HG02798 (cell line): Measurements from ENCODE around the gene RAI14.

Experiments
- ATAC-seq: cut with Tn5 transposase; IDR thresholded peaks from one replicate; pipeline ENCODE4 v1.9.1; 2021; ENCODE audit warnings: mild to moderate bottlenecking; ENCODE audit not compliant: unreplicated experiment, poor library complexity

Gene RAI14

DNA sequence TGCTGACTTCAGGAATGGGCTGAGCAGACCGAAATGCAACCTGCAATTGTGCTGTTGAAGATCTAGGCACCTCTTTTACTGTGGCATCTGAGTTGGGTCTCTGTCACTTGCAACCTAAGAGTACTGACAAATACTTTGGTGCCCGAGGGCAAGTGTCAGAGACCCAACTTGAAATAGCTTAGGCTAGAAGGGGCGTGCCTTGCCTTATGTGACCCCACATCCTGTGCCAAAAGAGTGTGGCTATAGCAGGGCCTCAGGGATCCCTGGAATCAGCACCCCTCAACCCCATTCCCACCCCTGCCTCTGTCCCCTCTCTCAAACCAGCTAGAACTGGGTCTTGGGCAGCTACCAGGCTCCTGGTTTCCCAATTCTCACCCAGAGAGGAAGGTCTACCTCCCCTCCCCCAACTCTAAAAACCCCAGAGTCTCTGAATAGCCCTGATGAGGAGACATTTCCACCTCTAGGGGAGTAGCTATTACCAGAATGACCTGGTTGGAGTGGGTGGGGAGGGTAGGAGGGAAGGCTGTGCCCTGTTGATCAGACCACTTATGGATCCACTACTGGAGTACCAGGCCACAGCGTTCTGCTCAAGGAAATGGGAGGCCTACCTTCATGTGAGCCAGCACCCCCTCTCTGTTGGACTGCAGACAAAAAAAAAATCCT, 17.5 kb downstream of the RAI14 start:
- ATAC-seq, result no peak

- ATAC-seq, result no peak
Measured at GRCh38 chr5:34674187-34674586, 18.1 kb downstream of the RAI14 start.

DNA sequence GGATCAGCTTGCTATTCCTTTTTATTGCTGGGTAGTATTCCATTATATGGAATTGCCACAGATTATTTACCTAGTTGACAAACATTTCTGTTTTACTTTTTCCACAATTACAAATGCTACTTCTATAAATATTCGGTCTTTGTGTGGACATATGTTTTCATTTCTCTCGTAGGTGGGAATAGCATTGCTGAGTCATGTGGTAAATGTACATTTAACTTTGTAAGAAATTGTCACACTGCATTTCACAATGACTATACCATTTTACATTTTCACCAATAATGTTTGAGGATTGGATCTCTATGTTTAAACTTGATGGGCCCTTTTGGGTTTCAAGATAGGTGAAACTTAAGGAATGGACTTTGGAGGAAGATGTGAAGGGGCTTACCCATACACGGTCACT, 19.7 kb downstream of the RAI14 start:
- ATAC-seq, result no peak

GRCh38 chr5:34676416-34676815, 20.3 kb downstream of the RAI14 start:
- no peak for ATAC-seq

GRCh38 chr5:34677428-34677827, 21.3 kb downstream of the RAI14 start:
- no peak for ATAC-seq

- no peak for ATAC-seq
Measured at GRCh38 chr5:34680896-34681295, 24.8 kb downstream of the RAI14 start.

DNA sequence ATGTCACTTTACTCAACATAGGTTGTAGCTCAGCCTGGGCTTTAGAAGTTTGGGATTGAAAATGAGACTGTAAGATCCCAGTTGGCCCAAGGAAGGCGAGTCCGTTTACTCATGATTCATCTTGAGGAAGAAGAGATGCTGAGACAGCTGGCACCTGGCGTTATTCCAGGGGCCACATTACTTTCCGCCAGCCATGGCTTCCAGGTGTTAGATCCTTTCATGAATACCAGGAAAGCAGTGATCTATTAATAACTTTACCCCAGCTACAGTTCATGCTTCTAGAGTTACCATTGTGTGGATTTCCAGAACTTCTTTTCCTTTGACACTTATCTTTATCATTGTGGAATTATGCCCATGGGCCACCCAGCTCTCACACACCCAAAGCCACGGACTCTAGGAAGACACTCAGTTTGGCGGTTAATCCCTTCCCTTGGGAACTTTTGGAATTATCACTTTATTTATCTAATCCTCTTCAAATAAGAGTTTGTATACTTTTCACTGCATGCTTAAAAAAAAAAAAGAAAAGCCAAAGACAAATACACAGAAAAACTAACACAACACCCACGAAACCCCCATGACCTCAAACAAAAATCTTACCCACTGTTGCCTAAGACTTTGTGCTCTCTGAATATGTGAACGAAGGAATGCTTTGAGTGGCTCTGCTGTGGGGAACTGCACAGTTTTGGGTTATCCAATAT, 26.9 kb downstream of the RAI14 start:
- no peak for ATAC-seq

DNA sequence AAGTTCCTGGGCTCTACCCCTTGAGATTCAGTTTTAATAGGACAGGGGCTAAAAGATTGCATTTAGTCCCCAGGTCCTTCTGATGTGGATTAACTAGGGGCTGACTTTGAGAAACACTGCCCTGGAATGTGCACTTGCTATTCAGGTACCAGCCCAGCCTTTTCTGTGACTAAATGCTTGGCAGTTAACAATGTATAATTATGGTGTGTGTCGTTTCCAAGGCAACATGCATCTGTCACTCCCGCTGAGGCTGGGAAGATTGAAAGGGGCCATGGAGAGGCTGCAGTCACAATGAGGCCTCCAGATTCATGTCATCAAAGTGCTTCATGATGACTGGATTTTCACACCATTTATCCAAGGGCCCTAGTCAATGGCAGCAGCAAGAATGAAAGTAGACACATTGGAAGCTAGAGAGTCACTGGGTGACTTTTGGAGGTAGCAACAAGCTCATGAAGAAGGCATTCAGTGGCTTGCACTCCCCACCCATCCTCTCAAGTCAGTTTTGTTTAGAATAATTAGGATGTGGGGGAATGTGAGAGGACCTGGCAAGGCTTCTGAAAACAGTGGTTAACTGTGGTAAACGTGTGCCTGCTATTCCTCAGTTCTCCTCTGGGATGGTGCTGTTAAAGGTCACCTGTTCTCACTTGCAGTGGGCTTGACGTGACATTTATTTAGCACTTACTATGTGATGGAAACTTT, 28.3 kb downstream of the RAI14 start:
- ATAC-seq, result no peak

DNA sequence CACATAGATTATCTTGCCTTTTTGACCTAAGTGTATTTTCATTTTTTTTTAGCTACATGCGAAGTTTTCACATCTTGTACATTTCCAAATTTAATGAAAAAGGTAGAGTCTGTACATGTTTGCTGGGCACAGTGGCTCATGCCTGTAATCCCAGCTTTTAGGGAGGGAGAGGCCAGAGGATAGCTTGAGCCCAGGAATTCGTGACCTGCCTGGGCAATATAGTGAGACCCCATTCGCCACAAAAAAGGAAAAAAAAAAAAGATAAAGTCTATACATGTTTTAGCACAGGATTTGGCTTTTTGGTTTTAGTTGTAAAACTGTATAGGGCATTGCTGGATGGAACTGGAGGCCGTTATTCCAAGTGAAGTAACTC, 28.8 kb downstream of the RAI14 start:
- ATAC-seq, result no peak

DNA sequence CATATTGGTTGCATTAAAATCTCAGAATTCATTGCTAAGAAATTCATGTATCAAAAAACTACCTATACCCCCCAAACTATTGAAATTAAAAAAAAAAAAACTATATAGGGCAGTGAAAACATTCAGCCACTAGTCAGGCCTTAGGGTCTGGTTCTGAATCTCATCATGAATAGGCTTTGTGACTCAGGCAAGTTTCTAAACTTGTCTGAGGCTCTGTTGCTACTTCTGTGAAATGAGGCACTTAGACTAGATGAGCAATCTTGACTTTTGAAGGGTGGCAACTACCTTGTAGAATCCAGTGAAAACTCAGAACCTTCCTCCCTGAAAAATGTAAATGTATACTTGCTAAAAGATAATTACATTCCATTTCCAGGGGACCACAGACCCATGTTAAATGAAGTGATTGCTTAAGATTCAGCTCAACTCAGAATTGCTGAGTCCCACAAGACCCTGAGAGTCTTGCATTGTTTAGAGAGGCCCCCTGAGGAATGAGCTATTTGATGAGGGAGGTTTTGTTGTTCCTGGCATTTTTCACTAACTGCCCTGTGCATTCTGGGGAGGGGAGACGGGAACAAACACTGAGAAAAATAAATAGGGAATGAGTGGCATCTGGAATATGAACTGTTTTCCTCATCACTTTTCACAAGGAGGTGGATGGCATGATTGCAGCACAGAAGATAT, 29.5 kb downstream of the RAI14 start:
- no peak for ATAC-seq

- no peak for ATAC-seq
Measured at GRCh38 chr5:34686762-34687268, 30.7 kb downstream of the RAI14 start.

- no peak for ATAC-seq
Measured at GRCh38 chr5:34687269-34688011, 31.3 kb downstream of the RAI14 start.

GRCh38 chr5:34688015-34688810, 32.1 kb downstream of the RAI14 start:
- no peak for ATAC-seq

GRCh38 chr5:34690301-34690700, 34.2 kb downstream of the RAI14 start:
- no peak for ATAC-seq

DNA sequence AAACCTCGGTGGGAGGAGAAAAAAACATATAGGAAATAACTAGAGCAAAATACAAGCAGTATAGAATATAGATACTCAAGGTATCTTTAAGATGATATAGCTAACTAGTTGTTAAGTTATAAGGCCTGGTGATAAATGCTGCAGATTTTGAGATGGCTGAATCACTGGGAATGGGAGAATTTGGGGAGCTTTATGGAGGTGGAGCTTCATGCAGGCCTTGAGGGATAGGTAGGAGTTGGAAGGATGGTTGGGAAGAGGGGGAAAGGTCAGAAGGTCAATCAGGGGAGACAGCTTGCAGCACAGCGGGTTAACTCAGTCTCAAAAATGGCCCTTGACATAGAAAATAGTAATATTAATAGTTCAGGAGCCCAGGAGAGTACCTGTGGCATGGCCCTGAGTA, 34.8 kb downstream of the RAI14 start:
- no peak for ATAC-seq

GRCh38 chr5:34691326-34691725, 35.2 kb downstream of the RAI14 start:
- no peak for ATAC-seq

GRCh38 chr5:34692786-34693185, 36.7 kb downstream of the RAI14 start:
- ATAC-seq, result no peak

GRCh38 chr5:34694012-34694411, 37.9 kb downstream of the RAI14 start:
- no peak for ATAC-seq

DNA sequence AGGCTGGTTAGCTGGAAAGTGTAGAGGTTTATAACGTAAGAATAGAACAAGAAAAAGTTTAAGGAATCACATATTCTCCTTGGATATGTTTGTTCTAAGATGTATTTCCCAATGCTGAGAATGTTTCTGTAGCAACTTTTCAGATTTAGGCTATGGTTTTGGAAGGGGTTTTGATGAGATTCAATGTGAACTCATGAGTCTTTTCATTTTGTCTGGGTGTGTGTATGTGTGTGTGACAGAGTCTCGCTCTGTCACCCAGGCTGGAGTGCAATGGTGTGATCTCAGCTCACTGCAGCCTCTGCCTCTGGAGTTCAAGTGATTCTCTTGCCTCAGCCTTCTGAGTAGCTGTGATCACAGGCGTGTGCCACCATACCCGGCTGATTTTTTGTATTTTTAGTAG, 38.6 kb downstream of the RAI14 start:
- no peak for ATAC-seq
